H1 (cell line): ENCODE measurements around the gene TMX2. TPM values are rescaled to one million over a fixed set of nuclear protein-coding genes. Genes with fewer than 3 reads are reported as not detected.

ENCODE experiments used
- polyA plus RNA-seq, 7 experiments: library from polyadenylated mRNA; depleted of rRNA in 3 of 7; stranded (reverse) in 5 of 7; unstranded in 2 of 7; fragments of >200 nt in 5 of 7; fragments of 200-250 nt in 2 of 7; gene quantifications; 1 replicate in 5 of 7; 2 replicates in 1 of 7; 4 replicates in 1 of 7; pipeline versions ENCODE4 v1.2.1 to v1.2.3, GENCODE V29; 2011 to 2013; ENCODE audit warnings: missing spikeins in 2 of 7, mixed read lengths in 2 of 7
- total RNA-seq: library from RNA; stranded (reverse); fragmentation: NEBNext Ultra II Directional; extraction: Animal tissue kit (Norgen Biotek cat#: 25700); gene quantifications from 2 replicates; pipeline ENCODE4 v1.2.1, GENCODE V29; 2021
- TF ChIP-seq, protein P1 (sequence below): IDR thresholded peaks from 2 replicates; pipeline ENCODE4 v1.6.1; 2012; ENCODE audit warnings: inconsistent platforms

The TMX2 gene
- total and polyA plus RNA-seq, 2 of the 8 experiments (the other 6 are each of a cell fraction or from before 2014, with no cell fraction given): 70.4 to 100.0 TPM

GRCh38 chr11:57729479-57729878 lies 17.1 kb downstream of the TMX2 start (continued):
- TF ChIP-seq, protein P1, sequence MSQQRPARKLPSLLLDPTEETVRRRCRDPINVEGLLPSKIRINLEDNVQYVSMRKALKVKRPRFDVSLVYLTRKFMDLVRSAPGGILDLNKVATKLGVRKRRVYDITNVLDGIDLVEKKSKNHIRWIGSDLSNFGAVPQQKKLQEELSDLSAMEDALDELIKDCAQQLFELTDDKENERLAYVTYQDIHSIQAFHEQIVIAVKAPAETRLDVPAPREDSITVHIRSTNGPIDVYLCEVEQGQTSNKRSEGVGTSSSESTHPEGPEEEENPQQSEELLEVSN: no peak
